HFFc6 (cell line): Measurements from ENCODE around the gene THSD7B. TPM values are rescaled to one million over a fixed set of nuclear protein-coding genes. Genes with fewer than 3 reads are reported as not detected.
"Not testable (repeated sequence)": the region's sequence is repeated elsewhere in the genome, so short reads cannot be mapped to it uniquely, and the experiment has no call there.

Experiments used
- DNase-seq: peaks from one replicate; pipeline ENCODE4 v3.0.0-alpha.2; 2018
- H3K27ac Mint-ChIP-seq: 2 replicates; pipeline ENCODE4 v1.8.0; 2020; ENCODE audit warnings: mild to moderate bottlenecking, mixed read lengths
- H3K27me3 Mint-ChIP-seq: 2 replicates; pipeline ENCODE4 v1.8.0; 2021; ENCODE audit warnings: mild to moderate bottlenecking, moderate library complexity, mixed read lengths; ENCODE audit not compliant: insufficient read depth
- H3K36me3 Mint-ChIP-seq: 2 replicates; pipeline ENCODE4 v1.8.0; 2021; ENCODE audit warnings: low read depth, mixed read lengths
- H3K4me1 Mint-ChIP-seq: 2 replicates; pipeline ENCODE4 v1.8.0; 2020; ENCODE audit warnings: low read depth, mixed read lengths
- H3K4me3 Mint-ChIP-seq: 2 replicates; pipeline ENCODE4 v1.8.0; 2020; ENCODE audit warnings: mild to moderate bottlenecking, moderate library complexity, mixed read lengths
- H3K9me3 Mint-ChIP-seq: 2 replicates; pipeline ENCODE4 v1.8.0; 2020; ENCODE audit warnings: mild to moderate bottlenecking, mixed read lengths
- CTCF ChIP-seq: fragments of 200-600 bp; sonication (generic); IDR thresholded peaks from 2 replicates; pipeline ENCODE4 v1.5.0; 2021; ENCODE audit warnings: antibody characterized with exemption, mild to moderate bottlenecking
- total RNA-seq, 6 experiments: library from RNA; stranded (reverse); fragmentation: NEBNext Ultra II Directional; extraction: Animal tissue kit (Norgen Biotek cat#: 25700); gene quantifications; 2 replicates in 1 of 6; 3 replicates in 5 of 6; pipeline ENCODE4 v1.2.3, GENCODE V29; 2021

THSD7B gene
- total RNA-seq, 6 experiments from 2014 or later, result 0.10 to 0.25 (median 0.22) TPM; not detected in 2

GRCh38 chr2:137050949-137051348 lies 285.6 kb downstream of the THSD7B start:
- H3K4me3 Mint-ChIP-seq, result no peak overlapping the region
- TF ChIP-seq CTCF, result peak; percentile 51
- H3K36me3 Mint-ChIP-seq, result no peaks in the 10 kb centered on the region
- peaks cover 2% of the 10 kb centered on the region for H3K27me3 Mint-ChIP-seq
- no peaks in the 10 kb centered on the region for H3K4me1 Mint-ChIP-seq
- H3K9me3 Mint-ChIP-seq, result no peaks in the 10 kb centered on the region
- DNase-seq, result no peak
- no peak overlapping the region for H3K27ac Mint-ChIP-seq

- Mint-ChIP-seq H3K27ac (no peak overlapping the region), H3K36me3 (no peaks in the 10 kb centered on the region)
Observed at GRCh38 chr2:137051778-137052398, 286.5 kb downstream of the THSD7B start.

GRCh38 chr2:137056704-137057103 lies 291.4 kb downstream of the THSD7B start:
- Mint-ChIP-seq H3K36me3 (no peaks in the 10 kb centered on the region), H3K27ac (no peak overlapping the region), H3K27me3 (peaks cover 2% of the 10 kb centered on the region; the same call in 1 of the 2 replicates), H3K9me3 (no peaks in the 10 kb centered on the region), H3K4me1 (no peaks in the 10 kb centered on the region), H3K4me3 (no peak overlapping the region)
- no peak for TF ChIP-seq CTCF
- DNase-seq, result no peak

More at GRCh38 chr2:137051778-137052398, 286.5 kb downstream of the THSD7B start:
- H3K4me1 Mint-ChIP-seq, result no peaks in the 10 kb centered on the region
- DNase-seq, result no peak
- no peak for TF ChIP-seq CTCF
- no peaks in the 10 kb centered on the region for H3K9me3 Mint-ChIP-seq
- no peak overlapping the region for H3K4me3 Mint-ChIP-seq
- peaks cover 4% of the 10 kb centered on the region for H3K27me3 Mint-ChIP-seq

GRCh38 chr2:137076111-137076765 lies 310.9 kb downstream of the THSD7B start:
- H3K27ac Mint-ChIP-seq, H3K36me3 Mint-ChIP-seq, H3K4me1 Mint-ChIP-seq, H3K27me3 Mint-ChIP-seq, DNase-seq, H3K4me3 Mint-ChIP-seq, H3K9me3 Mint-ChIP-seq: not testable (repeated sequence)

GRCh38 chr2:137091704-137092103 lies 326.4 kb downstream of the THSD7B start:
- Mint-ChIP-seq H3K4me3 (no peak overlapping the region), H3K9me3 (no peaks in the 10 kb centered on the region), H3K27me3 (no peaks in the 10 kb centered on the region; the same call in none of the 2 replicates), H3K4me1 (peaks cover 8% of the 10 kb centered on the region), H3K36me3 (no peaks in the 10 kb centered on the region), H3K27ac (no peak overlapping the region)
- no peak for TF ChIP-seq CTCF
- DNase-seq, result no peak

GRCh38 chr2:137093116-137093515 lies 327.8 kb downstream of the THSD7B start:
- Mint-ChIP-seq H3K27me3 (no peaks in the 10 kb centered on the region; the same call in 1 of the 2 replicates), H3K27ac (no peak overlapping the region)

More at GRCh38 chr2:137093116-137093515, 327.8 kb downstream of the THSD7B start:
- H3K4me3 Mint-ChIP-seq, result no peak overlapping the region
- TF ChIP-seq CTCF, result no peak
- no peaks in the 10 kb centered on the region for H3K36me3 Mint-ChIP-seq
- no peak for DNase-seq
- H3K4me1 Mint-ChIP-seq, result peaks cover 8% of the 10 kb centered on the region
- H3K9me3 Mint-ChIP-seq, result no peaks in the 10 kb centered on the region
